ENCODE measurements around the gene B4GALT6. TPM values are rescaled to one million over a fixed set of nuclear protein-coding genes. Genes with fewer than 3 reads are reported as not detected.

B4GALT6 gene
- total RNA-seq, 1 donor from 2014 or later = 6.4 TPM

- intact Hi-C loops (cut with DNase I) = no loop called here
- ATAC-seq (no peak), DNase-seq (ENCODE audit: low spot score) (no peak)
These were observed 72.3 kb downstream of the B4GALT6 start for GRCh38 chr18:31612124-31612523.

GRCh38 chr18:31611511-31611910 lies 72.9 kb downstream of the B4GALT6 start:
- intact Hi-C loops (cut with DNase I) = no loop called here
- ATAC-seq = no peak
- no peak for DNase-seq (ENCODE audit: low spot score)

- DNase-seq (ENCODE audit: low spot score) (no peak), ATAC-seq (no peak)
- intact Hi-C loops (cut with DNase I) = no loop called here
These were observed 73.8 kb downstream of the B4GALT6 start for GRCh38 chr18:31610286-31611205.

GRCh38 chr18:31609886-31610285 lies 74.5 kb downstream of the B4GALT6 start:
- intact Hi-C loops (cut with DNase I) = no loop called here
- ATAC-seq = no peak
- DNase-seq (ENCODE audit: low spot score) = no peak

GRCh38 chr18:31607384-31607783 lies 77.0 kb downstream of the B4GALT6 start:
- intact Hi-C loops (cut with DNase I) = no loop called here
- DNase-seq (ENCODE audit: low spot score) = no peak
- no peak for ATAC-seq

- DNase-seq (ENCODE audit: low spot score) = no peak
- intact Hi-C loops (cut with DNase I) = no loop called here
- ATAC-seq = no peak
These were observed 78.1 kb downstream of the B4GALT6 start for GRCh38 chr18:31606265-31606664.

GRCh38 chr18:31603315-31603714 lies 81.1 kb downstream of the B4GALT6 start:
- intact Hi-C loops (cut with DNase I) = no loop called here
- ATAC-seq = no peak
- no peak for DNase-seq (ENCODE audit: low spot score)

- no peak for DNase-seq (ENCODE audit: low spot score)
- intact Hi-C loops (cut with DNase I) = no loop called here
- ATAC-seq = no peak
These were observed 86.2 kb downstream of the B4GALT6 start for GRCh38 chr18:31598021-31598805.

GRCh38 chr18:31596081-31596872 lies 88.1 kb downstream of the B4GALT6 start:
- DNase-seq (ENCODE audit: low spot score) (no peak), ATAC-seq (no peak)
- intact Hi-C loops (cut with DNase I) = no loop called here

GRCh38 chr18:31595121-31595771 lies 89.1 kb downstream of the B4GALT6 start:
- ATAC-seq (no peak), DNase-seq (ENCODE audit: low spot score) (no peak)
- intact Hi-C loops (cut with DNase I) = no loop called here

- no peak for ATAC-seq
- no peak for DNase-seq (ENCODE audit: low spot score)
- intact Hi-C loops (cut with DNase I) = no loop called here
These were observed 91.7 kb downstream of the B4GALT6 start for GRCh38 chr18:31592506-31593157.

- no peak for ATAC-seq
- intact Hi-C loops (cut with DNase I) = no loop called here
- DNase-seq (ENCODE audit: low spot score) = no peak
These were observed 92.8 kb downstream of the B4GALT6 start, which contains the start of gene TTR for GRCh38 chr18:31591628-31592027. Gene TTR (plus strand): TSS chr18:31591877. CDS start chr18:31591903, 26 bp downstream.

- intact Hi-C loops (cut with DNase I) = no loop called here
These were observed 93.3 kb downstream of the B4GALT6 start for GRCh38 chr18:31591113-31591512.

GRCh38 chr18:31590570-31590969 lies 93.8 kb downstream of the B4GALT6 start:
- intact Hi-C loops (cut with DNase I) = no loop called here
- ATAC-seq (no peak), DNase-seq (ENCODE audit: low spot score) (no peak)

More at GRCh38 chr18:31591113-31591512, 93.3 kb downstream of the B4GALT6 start:
- ATAC-seq (no peak), DNase-seq (ENCODE audit: low spot score) (no peak)

GRCh38 chr18:31587529-31587928 lies 96.9 kb downstream of the B4GALT6 start:
- DNase-seq (ENCODE audit: low spot score) (no peak), ATAC-seq (no peak)
- intact Hi-C loops (cut with DNase I) = no loop called here

GRCh38 chr18:31586616-31587015 lies 97.8 kb downstream of the B4GALT6 start:
- DNase-seq (ENCODE audit: low spot score) (no peak), ATAC-seq (no peak)
- intact Hi-C loops (cut with DNase I) = no loop called here

GRCh38 chr18:31585991-31586390 lies 98.4 kb downstream of the B4GALT6 start:
- DNase-seq (ENCODE audit: low spot score) (no peak), ATAC-seq (no peak)
- intact Hi-C loops (cut with DNase I) = no loop called here

GRCh38 chr18:31583185-31583854 lies 101.1 kb downstream of the B4GALT6 start:
- DNase-seq (ENCODE audit: low spot score) (no peak), ATAC-seq (no peak)
- intact Hi-C loops (cut with DNase I) = no loop called here

Data from sciatic nerve (tissue), 2 donors.